ENCODE measurements around the gene BICD2. TPM values are rescaled to one million over a fixed set of nuclear protein-coding genes. Genes with fewer than 3 reads are reported as not detected.
A peak's percentile ranks its signal among the peaks of the same experiment; 100 is the strongest.

The BICD2 gene
- total RNA-seq, 2 experiments from 2014 or later = 27.0 to 28.2 TPM

GRCh38 chr9:92709240-92709639 lies 55.4 kb downstream of the BICD2 start:
- CTCF ChIA-PET = interaction anchor here (1.2 to 1.3 kb wide), 2 partner anchors 8 to 13 kb away, joined by 4 to 5 read pairs; no protein-coding TSS in a partner anchor
- H3K9me3 Mint-ChIP-seq = no peaks in the 10 kb centered on the region
- peaks cover 71% of the 10 kb centered on the region for H3K4me1 Mint-ChIP-seq
- H3K27me3 Mint-ChIP-seq = no peaks in the 10 kb centered on the region
- POLR2A ChIA-PET = interaction anchor here (1.1 kb wide), 1 partner anchor 39 kb away, joined by 3 read pairs; the partner anchor contains the start of gene IPPK
- peaks cover 40% of the 10 kb centered on the region for H3K36me3 Mint-ChIP-seq (ENCODE audit: low read depth)
- no peak overlapping the region for H3K4me3 Mint-ChIP-seq
- no peak for DNase-seq
- H3K27ac Mint-ChIP-seq = no peak overlapping the region

DNA sequence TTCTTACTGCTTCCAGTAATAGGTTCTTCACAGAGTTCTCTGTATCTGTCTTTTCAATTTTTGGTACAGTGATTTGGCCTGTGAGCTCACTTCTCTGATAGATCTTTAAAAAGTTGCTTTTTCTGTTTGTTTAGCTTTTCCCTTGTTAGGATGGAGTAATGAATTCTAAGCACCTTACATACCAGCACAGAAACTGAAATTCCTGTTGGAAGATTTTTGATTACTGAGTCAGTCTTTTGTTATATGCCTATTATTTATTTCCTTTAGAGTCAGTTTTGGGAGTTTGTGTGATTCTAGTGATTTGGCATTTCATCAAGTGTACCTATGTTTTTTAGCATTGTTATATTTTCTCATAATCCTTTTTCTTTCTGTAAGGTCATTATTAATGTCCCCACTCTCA lies 57.1 kb downstream of the BICD2 start:
- CTCF ChIA-PET = interaction anchor here (0.9 to 1.6 kb wide), 4 partner anchors 10 to 83 kb away, joined by 3 to 9 read pairs (median 3); partner anchors contain the start of genes BICD2 and IPPK
- Mint-ChIP-seq H3K27me3 (no peaks in the 10 kb centered on the region), H3K36me3 (ENCODE audit: low read depth) (peaks cover 27% of the 10 kb centered on the region), H3K4me3 (no peak overlapping the region), H3K27ac (peak overlapping the region; percentile 34), H3K9me3 (no peaks in the 10 kb centered on the region), H3K4me1 (peaks cover 58% of the 10 kb centered on the region)
- DNase-seq = no peak
- POLR2A ChIA-PET = interaction anchor here (2.2 kb wide), 1 partner anchor 37 kb away, joined by 9 read pairs; the partner anchor contains the start of gene IPPK

DNA sequence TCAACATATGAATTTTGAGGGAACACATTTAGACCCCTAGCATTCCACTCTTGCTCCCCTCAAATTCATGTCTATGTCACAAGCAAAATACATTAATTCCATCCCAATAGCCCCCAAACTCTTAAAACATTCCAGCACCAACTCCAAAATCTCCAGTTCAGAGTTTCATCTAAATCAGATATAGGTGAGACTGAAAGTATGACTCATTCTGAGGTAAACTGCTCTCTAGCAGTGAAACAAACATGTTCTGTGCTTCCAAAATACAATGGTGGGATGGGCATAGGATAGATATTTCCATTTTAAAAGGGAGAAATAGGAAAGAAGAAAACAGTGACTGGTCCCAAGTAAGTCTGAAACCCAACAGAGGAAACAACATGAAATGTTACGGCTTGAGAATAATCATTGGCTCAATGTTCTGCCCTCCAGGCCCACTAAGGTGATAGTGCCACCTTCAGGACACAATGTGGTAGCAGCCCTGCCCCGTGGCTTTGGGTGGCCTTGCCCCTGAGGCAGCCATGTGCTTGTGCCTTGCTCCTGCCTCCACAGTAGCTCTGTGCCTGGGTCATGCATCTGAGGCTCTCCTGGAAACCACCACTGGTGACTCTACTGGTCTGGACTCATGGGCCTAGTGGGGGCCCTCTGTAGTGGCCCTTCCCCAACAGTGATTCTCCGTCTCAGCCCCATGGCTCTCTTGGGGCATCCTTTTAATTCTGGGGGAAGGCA lies 58.3 kb downstream of the BICD2 start:
- H3K9me3 Mint-ChIP-seq = no peaks in the 10 kb centered on the region
- ChIA-PET POLR2A (interaction anchor here (2.2 kb wide), 1 partner anchor 36 kb away, joined by 9 read pairs; the partner anchor contains the start of gene IPPK), CTCF (interaction anchor here (0.9 to 1.6 kb wide), 5 partner anchors 9 to 84 kb away, joined by 3 to 9 read pairs (median 3); partner anchors contain the start of genes BICD2 and IPPK)
- H3K4me1 Mint-ChIP-seq = peaks cover 47% of the 10 kb centered on the region
- peak; percentile 68 for DNase-seq
- no peak overlapping the region for H3K4me3 Mint-ChIP-seq
- peak overlapping the region; percentile 26 for H3K27ac Mint-ChIP-seq
- peaks cover 20% of the 10 kb centered on the region for H3K36me3 Mint-ChIP-seq (ENCODE audit: low read depth)
- H3K27me3 Mint-ChIP-seq = no peaks in the 10 kb centered on the region

DNA sequence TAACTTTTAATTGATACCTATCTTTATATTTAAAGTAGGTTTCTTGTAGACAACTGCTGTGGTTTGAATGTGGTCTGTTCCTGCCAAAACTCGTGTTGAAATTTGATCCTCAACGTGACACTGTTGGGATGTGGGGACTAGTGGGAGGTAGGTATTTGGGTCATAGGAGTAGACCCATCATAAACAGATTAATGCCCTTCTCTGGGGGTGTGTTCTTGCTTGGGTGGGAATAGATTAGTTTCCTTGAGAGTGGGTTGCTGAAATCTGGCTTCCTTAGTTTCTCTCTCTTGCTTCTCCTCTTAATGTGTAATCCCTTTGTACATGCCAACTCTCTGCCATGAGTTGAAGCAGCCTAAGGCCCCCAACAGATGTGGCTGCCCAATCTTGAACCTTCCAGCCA lies 60.1 kb downstream of the BICD2 start:
- H3K27ac Mint-ChIP-seq = no peak overlapping the region
- ChIA-PET POLR2A (no interaction called here), CTCF (interaction anchor here (1.1 to 2.4 kb wide), 3 partner anchors 8 to 34 kb away, joined by 3 to 6 read pairs (median 6); no protein-coding TSS in a partner anchor)
- no peak overlapping the region for H3K4me3 Mint-ChIP-seq
- peaks cover 30% of the 10 kb centered on the region for H3K4me1 Mint-ChIP-seq
- no peak for DNase-seq
- H3K36me3 Mint-ChIP-seq (ENCODE audit: low read depth) = peaks cover 5% of the 10 kb centered on the region
- no peaks in the 10 kb centered on the region for H3K27me3 Mint-ChIP-seq
- H3K9me3 Mint-ChIP-seq = no peaks in the 10 kb centered on the region

DNA sequence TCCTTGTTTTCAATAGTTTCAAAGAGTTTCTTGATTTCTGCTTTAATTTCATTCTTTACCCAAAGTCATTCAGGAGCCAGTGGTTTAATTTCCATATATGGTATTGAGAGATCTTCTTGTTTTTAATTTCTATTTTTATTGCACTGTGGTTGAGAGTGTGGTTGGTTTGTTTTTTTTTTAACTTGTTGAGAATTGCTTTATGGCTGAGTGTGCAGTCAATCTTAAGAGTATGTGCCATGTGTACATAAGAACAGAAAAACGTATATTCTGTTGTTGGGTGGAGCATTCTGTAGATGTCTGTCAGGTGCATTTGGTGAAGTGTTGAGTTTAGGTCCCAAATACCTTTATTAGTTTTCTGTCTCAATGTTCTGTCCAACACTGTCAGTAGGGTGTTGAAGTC lies 68.0 kb downstream of the BICD2 start:
- Mint-ChIP-seq H3K9me3 (peaks cover 26% of the 10 kb centered on the region), H3K4me1 (peaks cover 12% of the 10 kb centered on the region), H3K36me3 (ENCODE audit: low read depth) (peaks cover 23% of the 10 kb centered on the region), H3K27ac (no peak overlapping the region), H3K27me3 (peaks cover 40% of the 10 kb centered on the region), H3K4me3 (no peak overlapping the region)
- DNase-seq = no peak
- ChIA-PET POLR2A (no interaction called here), CTCF (interaction anchor here (1.1 to 1.2 kb wide), 2 partner anchors 13 to 26 kb away, joined by 3 to 4 read pairs; partner anchors contain the start of gene IPPK)

GRCh38 chr9:92686954-92687353 lies 77.7 kb downstream of the BICD2 start:
- POLR2A ChIA-PET = no interaction called here
- H3K27ac Mint-ChIP-seq = no peak overlapping the region
- CTCF ChIA-PET = no interaction called here
- peaks cover 6% of the 10 kb centered on the region for H3K27me3 Mint-ChIP-seq
- H3K4me1 Mint-ChIP-seq = no peaks in the 10 kb centered on the region
- peaks cover 7% of the 10 kb centered on the region for H3K9me3 Mint-ChIP-seq
- no peaks in the 10 kb centered on the region for H3K36me3 Mint-ChIP-seq (ENCODE audit: low read depth)
- peak; percentile 15 for DNase-seq
- no peak overlapping the region for H3K4me3 Mint-ChIP-seq

DNA sequence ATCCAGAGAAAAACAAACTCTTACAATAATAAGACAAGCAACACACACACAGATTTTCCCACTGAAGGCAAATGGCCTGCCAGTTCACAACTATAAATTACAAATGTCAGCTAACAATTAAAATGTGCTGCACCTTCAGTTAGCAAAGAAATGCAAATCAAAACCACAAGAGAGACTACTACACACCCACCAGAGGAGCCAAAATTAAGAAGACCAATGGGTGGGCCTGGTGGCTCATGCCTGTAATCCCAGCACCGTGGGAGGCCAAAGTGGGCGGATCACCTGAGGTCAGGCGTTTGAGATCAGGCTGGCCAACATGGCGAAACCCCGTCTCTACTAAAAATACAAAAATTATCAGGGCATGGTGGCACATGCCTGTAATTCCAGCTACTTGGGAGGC lies 79.6 kb downstream of the BICD2 start:
- Mint-ChIP-seq H3K9me3 (no peaks in the 10 kb centered on the region), H3K27me3 (peaks cover under 1% of the 10 kb centered on the region), H3K27ac (no peak overlapping the region), H3K36me3 (ENCODE audit: low read depth) (no peaks in the 10 kb centered on the region), H3K4me3 (no peak overlapping the region), H3K4me1 (no peaks in the 10 kb centered on the region)
- POLR2A ChIA-PET = no interaction called here
- CTCF ChIA-PET = no interaction called here
- DNase-seq = no peak

- no peaks in the 10 kb centered on the region for H3K4me1 Mint-ChIP-seq
- no peaks in the 10 kb centered on the region for H3K9me3 Mint-ChIP-seq
- ChIA-PET POLR2A (no interaction called here), CTCF (no interaction called here)
- H3K27me3 Mint-ChIP-seq = no peaks in the 10 kb centered on the region
- no peaks in the 10 kb centered on the region for H3K36me3 Mint-ChIP-seq (ENCODE audit: low read depth)
- no peak for DNase-seq
- H3K27ac Mint-ChIP-seq = no peak overlapping the region
- no peak overlapping the region for H3K4me3 Mint-ChIP-seq
Measured at GRCh38 chr9:92682269-92682668, 82.4 kb downstream of the BICD2 start.

GRCh38 chr9:92680166-92681119 lies 84.2 kb downstream of the BICD2 start:
- Mint-ChIP-seq H3K36me3 (ENCODE audit: low read depth) (no peaks in the 10 kb centered on the region), H3K27ac (no peak overlapping the region), H3K27me3 (no peaks in the 10 kb centered on the region), H3K4me1 (no peaks in the 10 kb centered on the region), H3K4me3 (no peak overlapping the region), H3K9me3 (no peaks in the 10 kb centered on the region)
- peak; percentile 12 for DNase-seq
- ChIA-PET CTCF (interaction anchor here (2.3 kb wide), 1 partner anchor 10 kb away, joined by 6 read pairs; no protein-coding TSS in a partner anchor), POLR2A (interaction anchor here (1.4 kb wide), 1 partner anchor 10 kb away, joined by 5 read pairs; the partner anchor contains the start of gene IPPK)

DNA sequence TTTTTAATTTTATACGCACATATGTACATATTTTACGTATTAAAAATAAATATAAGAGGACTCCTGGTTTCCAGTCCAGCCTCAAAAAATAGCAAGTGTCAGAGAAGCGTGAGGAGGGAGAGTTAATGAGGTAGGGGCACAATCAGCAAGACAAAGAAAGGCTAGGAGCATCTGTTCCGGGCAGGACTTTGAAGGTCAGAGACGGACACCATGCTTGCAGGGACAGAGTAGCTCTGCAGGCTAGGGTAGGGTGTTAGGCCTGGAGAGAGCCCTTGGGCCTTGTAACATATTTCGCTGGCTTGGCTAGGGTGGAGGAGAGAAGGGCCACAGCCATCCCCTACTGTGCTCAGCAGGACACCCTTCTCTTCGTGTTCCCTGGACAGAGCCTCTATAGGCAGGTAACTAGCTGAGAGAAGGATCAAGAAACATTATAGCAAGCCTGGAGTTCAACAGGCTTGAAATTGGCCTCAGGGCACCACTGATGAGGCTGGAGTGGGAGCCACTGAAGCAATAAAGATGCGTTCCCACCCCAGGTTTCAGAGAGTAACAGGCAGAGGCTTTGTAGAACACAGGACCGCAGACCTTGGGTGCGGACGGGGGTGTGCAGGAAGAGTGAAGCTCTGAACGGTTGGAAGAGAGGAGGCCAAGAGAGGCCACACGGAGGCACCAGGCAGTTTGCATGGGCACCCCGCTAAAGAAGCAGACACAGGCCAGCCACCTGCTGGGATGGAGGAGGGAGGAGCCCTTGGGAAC lies 85.0 kb downstream of the BICD2 start:
- Mint-ChIP-seq H3K27ac (no peak overlapping the region), H3K4me1 (no peaks in the 10 kb centered on the region), H3K27me3 (no peaks in the 10 kb centered on the region), H3K9me3 (no peaks in the 10 kb centered on the region), H3K4me3 (no peak overlapping the region), H3K36me3 (ENCODE audit: low read depth) (no peaks in the 10 kb centered on the region)
- peak; percentile 12 for DNase-seq
- ChIA-PET POLR2A (interaction anchor here (1.4 kb wide), 1 partner anchor 9 kb away, joined by 5 read pairs; the partner anchor contains the start of gene IPPK), CTCF (interaction anchor here (2.3 kb wide), 1 partner anchor 9 kb away, joined by 6 read pairs; no protein-coding TSS in a partner anchor)

- peaks cover 36% of the 10 kb centered on the region for H3K36me3 Mint-ChIP-seq (ENCODE audit: low read depth)
- peak overlapping the region; percentile 93 for H3K27ac Mint-ChIP-seq
- no peak for DNase-seq
Measured at GRCh38 chr9:92671323-92671722, 93.3 kb downstream of the BICD2 start.

More at GRCh38 chr9:92671323-92671722, 93.3 kb downstream of the BICD2 start:
- Mint-ChIP-seq H3K9me3 (no peaks in the 10 kb centered on the region), H3K4me1 (peaks cover 32% of the 10 kb centered on the region), H3K4me3 (peak overlapping the region; percentile 96), H3K27me3 (no peaks in the 10 kb centered on the region)
- ChIA-PET POLR2A (interaction anchor here (1.2 to 2.4 kb wide), 6 partner anchors 8 to 377 kb away, joined by 3 to 31 read pairs (median 8); partner anchors contain the start of genes BICD2, CENPP and NOL8), CTCF (interaction anchor here (0.6 to 1.9 kb wide), 10 partner anchors 9 to 532 kb away, joined by 3 to 9 read pairs (median 4); no protein-coding TSS in a partner anchor)

Data from activated CD4-positive, alpha-beta memory T cell treated with anti-CD3 and anti-CD28 coated beads, Interleukin-2, amount 10 ng/mL, durations not matched to agents 7 days and 5 days (primary cell).